Lung (tissue), 12 donors: ENCODE data around the gene SLC38A7. TPM values are rescaled to one million over a fixed set of nuclear protein-coding genes. Genes with fewer than 3 reads are reported as not detected.
"Not testable (repeated sequence)": the region's sequence is repeated elsewhere in the genome, so short reads cannot be mapped to it uniquely, and the experiment has no call there.

Experiments used
- ATAC-seq: fragments of 200-7000 bp; cut with Tn5 transposase; one replicate; pipeline ENCODE4 v1.9.1; 2020; ENCODE audit warnings: moderate number of reproducible peaks; ENCODE audit not compliant: insufficient read depth, low FRiP score
- DNase-seq, 3 donors: peaks; one replicate each; pipeline ENCODE4 v3.0.0-alpha.2; 2013 to 2017
- H3K27ac ChIP-seq, 2 donors: one replicate each; pipeline ENCODE4 v1.5.1; 2013; ENCODE audit warnings: mild to moderate bottlenecking in 2 of 2, moderate library complexity in 2 of 2, control low read depth in 1 of 2, inconsistent platforms in 1 of 2, low read depth in 1 of 2, low read length in 1 of 2
- H3K27me3 ChIP-seq, 3 donors: one replicate each; pipeline ENCODE4 v1.5.1; 2013; ENCODE audit warnings: low read length in 2 of 3; ENCODE audit not compliant: control insufficient read depth in 3 of 3, insufficient read depth in 3 of 3
- H3K36me3 ChIP-seq, 4 donors: one replicate each; pipeline ENCODE4 v1.5.1; 2013; ENCODE audit warnings: low read length in 4 of 4, mild to moderate bottlenecking in 1 of 4, moderate library complexity in 1 of 4; ENCODE audit not compliant: control insufficient read depth in 4 of 4, insufficient read depth in 4 of 4
- H3K4me1 ChIP-seq, 5 donors: one replicate each; pipeline ENCODE4 v1.5.1; 2013; ENCODE audit warnings: low read length in 5 of 5, mild to moderate bottlenecking in 2 of 5, moderate library complexity in 1 of 5; ENCODE audit not compliant: control insufficient read depth in 5 of 5, insufficient read depth in 5 of 5
- H3K4me3 ChIP-seq: one replicate; pipeline ENCODE4 v1.5.1; 2013; ENCODE audit warnings: mild to moderate bottlenecking, control low read depth, moderate library complexity
- H3K9ac ChIP-seq, 2 donors: one replicate each; pipeline ENCODE4 v1.5.1; 2013; ENCODE audit warnings: low read length in 2 of 2, control low read depth in 1 of 2; ENCODE audit not compliant: insufficient read depth in 1 of 2
- H3K9me3 ChIP-seq, 4 donors: one replicate each; pipeline ENCODE4 v1.5.1; 2013; ENCODE audit warnings: low read length in 3 of 4, mild to moderate bottlenecking in 1 of 4, moderate library complexity in 1 of 4; ENCODE audit not compliant: control insufficient read depth in 4 of 4, insufficient read depth in 3 of 4
- WGBS, 2 donors: extraction: QIAGEN DNeasy Blood & Tissue Kit; methylation state at CpG; one replicate each; pipeline ENCODE4 v1.1.7; 2013; 5-methylcytosine and 5-hydroxymethylcytosine counted together
- polyA plus RNA-seq, 2 donors: library from polyadenylated mRNA; stranded (reverse); fragments of 200-250 nt; gene quantifications; one replicate each; pipeline ENCODE4 v1.2.1, GENCODE V29; 2013
- total RNA-seq, 2 donors: library from RNA; depleted of rRNA in 1 of 2; stranded (reverse); fragments of >200 nt in 1 of 2; gene quantifications; one replicate each; pipeline ENCODE4 v1.2.1, GENCODE V29; 2014 to 2021
- TF ChIP-seq, protein P1 (sequence below): IDR thresholded peaks from 2 replicates; pipeline ENCODE4 v1.5.1; 2012; ENCODE audit warnings: mild to moderate bottlenecking; ENCODE audit errors: control extremely low read depth, extremely low read depth
- donor health status: control.
- donor health status: control.
- donor health status: Bipolar disorder and iron deficiency.
- donor health status: healthy.
- donor health status: DM: yes; HTN: yes; CAD: no.

Gene SLC38A7
- total and polyA plus RNA-seq, 4 donors = 11.3 to 18.2 (median 14.9) TPM

DNA sequence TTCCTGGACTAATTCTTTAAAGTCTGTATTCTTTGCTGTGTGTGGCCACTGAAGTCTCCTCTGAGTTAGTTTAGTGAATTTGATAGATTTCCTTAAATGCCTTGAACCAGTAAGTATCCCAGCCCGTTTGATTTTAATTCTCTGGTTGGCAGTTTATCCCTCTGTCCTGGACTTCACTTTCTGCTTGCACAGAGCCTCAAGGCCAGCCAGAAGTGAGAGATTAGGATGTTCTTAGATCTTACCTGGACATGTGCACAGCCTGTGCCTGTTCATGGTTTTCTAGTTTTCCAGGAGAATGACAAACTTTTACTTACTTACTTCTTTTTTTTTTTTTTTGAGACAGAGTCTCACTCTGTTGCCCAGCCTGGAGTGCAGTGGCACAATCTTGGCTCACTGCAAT lies 10.8 kb upstream of the SLC38A7 start:
- Histone ChIP-seq H3K27me3 (no peaks in the 10 kb centered on the region), H3K36me3 (no peaks in the 10 kb centered on the region), H3K9ac (no peak overlapping the region), H3K4me1 (no peaks in the 10 kb centered on the region), H3K9me3 (peaks cover 0 to 4% (median 2%) of the 10 kb centered on the region in 4 donors), H3K27ac (no peak overlapping the region), H3K4me3 (no peak overlapping the region)
- WGBS, 2 donors = 62 to 84% methylated on average over 1 of the region's 1 CpG
- TF ChIP-seq, protein P1, sequence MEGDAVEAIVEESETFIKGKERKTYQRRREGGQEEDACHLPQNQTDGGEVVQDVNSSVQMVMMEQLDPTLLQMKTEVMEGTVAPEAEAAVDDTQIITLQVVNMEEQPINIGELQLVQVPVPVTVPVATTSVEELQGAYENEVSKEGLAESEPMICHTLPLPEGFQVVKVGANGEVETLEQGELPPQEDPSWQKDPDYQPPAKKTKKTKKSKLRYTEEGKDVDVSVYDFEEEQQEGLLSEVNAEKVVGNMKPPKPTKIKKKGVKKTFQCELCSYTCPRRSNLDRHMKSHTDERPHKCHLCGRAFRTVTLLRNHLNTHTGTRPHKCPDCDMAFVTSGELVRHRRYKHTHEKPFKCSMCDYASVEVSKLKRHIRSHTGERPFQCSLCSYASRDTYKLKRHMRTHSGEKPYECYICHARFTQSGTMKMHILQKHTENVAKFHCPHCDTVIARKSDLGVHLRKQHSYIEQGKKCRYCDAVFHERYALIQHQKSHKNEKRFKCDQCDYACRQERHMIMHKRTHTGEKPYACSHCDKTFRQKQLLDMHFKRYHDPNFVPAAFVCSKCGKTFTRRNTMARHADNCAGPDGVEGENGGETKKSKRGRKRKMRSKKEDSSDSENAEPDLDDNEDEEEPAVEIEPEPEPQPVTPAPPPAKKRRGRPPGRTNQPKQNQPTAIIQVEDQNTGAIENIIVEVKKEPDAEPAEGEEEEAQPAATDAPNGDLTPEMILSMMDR = no peak
- no peak for ATAC-seq
- DNase-seq = no peak

DNA sequence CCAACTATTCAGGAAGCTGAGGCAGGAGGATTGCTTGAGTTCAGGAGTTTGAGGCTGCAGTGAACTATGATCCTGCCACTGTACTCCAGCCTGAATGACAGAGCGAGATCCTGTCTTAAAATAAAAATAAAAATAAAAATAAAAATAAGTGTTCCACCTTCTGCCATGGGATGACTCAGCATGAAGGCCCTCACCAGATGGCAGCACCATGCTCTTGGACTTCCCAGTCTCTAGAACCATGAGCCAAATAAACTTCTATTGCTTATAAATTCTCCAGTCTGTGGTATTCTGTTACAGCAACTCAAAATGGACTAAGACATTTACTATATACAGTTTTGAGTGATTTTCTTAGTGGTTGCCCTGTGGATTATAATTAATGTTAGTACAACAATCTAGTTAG lies 7.9 kb upstream of the SLC38A7 start:
- DNase-seq (no peak), ATAC-seq (no peak)
- TF ChIP-seq, protein P1 = no peak
- 95 to 100% methylated on average over 1 of the region's 1 CpG for WGBS, 2 donors
- Histone ChIP-seq H3K4me3 (no peak overlapping the region), H3K9me3 (peaks cover 0 to 4% (median 2%) of the 10 kb centered on the region in 4 donors), H3K9ac (no peak overlapping the region), H3K27me3 (no peaks in the 10 kb centered on the region), H3K27ac (no peak overlapping the region), H3K4me1 (no peaks in the 10 kb centered on the region), H3K36me3 (no peaks in the 10 kb centered on the region)

DNA sequence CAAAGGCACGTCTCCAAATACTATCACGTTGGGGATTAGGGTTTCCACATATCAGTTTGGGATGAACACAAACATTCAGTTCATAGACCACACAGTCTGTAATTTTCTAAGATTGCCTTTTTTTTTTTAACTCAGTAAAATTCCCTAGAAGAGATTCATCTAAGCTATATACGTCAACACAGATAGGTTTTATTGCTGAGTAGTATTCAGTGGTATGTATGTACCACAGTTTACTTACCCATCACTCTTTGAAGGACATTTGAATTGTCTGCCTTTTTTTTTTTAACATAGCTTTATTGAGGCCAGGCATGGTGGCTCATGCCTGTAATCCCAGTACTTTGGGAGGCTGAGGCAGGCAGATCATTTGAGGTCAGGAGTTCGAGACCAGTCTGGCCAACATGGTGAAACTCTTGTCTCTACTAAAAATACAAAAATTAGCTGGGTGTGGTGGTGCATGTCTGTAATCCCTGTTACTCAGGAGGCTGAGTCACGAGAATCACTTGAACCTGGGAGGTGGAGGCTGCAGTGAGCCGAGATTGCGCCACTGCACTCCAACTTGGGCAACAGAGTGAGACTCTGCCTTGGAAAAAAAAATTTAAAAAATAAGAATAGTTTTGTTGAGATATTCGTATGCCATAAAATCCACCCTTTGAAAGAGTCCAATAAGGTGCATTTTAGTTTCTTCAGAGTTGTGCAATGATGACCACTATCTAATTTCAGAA lies 2.6 kb upstream of the SLC38A7 start:
- 82 to 84% methylated on average over 8 of the region's 8 CpGs for WGBS, 2 donors
- peaks cover 0 to 12% (median 0%) of the 10 kb centered on the region in 5 donors for H3K4me1 ChIP-seq
- not testable (repeated sequence) for ATAC-seq, DNase-seq, H3K9me3 ChIP-seq, H3K9ac ChIP-seq, H3K36me3 ChIP-seq, H3K4me3 ChIP-seq, H3K27me3 ChIP-seq, H3K27ac ChIP-seq

DNA sequence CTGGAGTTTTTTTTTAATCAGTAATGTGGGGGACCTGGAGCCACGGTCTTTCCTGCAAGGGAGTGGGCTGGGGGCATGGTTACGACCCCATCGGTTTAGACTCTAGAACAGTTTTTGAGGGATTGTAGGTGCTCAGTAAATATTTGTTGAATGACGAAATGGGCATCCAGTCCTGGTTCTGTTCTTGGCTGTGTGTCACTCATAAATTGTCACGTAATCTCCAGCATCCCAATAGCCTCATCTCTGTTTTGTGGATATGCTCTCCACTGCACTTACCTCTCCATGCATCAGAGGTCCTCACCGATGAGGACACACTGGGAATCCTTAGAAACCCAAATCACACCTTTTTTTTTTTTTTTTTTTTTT lies 497 bp upstream of the SLC38A7 start:
- TF ChIP-seq, protein P1 = no peak
- WGBS, 2 donors = 78 to 89% methylated on average over 6 of the region's 6 CpGs
- no peak for ATAC-seq
- Histone ChIP-seq H3K36me3 (peaks cover 0 to 5% (median 0%) of the 10 kb centered on the region in 4 donors), H3K9me3 (no peaks in the 10 kb centered on the region), H3K4me1 (peaks cover 0 to 14% (median 0%) of the 10 kb centered on the region in 5 donors), H3K9ac (no peak overlapping the region), H3K27me3 (no peaks in the 10 kb centered on the region), H3K27ac (no peak overlapping the region), H3K4me3 (peak overlapping the region; percentile 80)
- no peak for DNase-seq
